K562 (cell line): ENCODE data around the gene HSD11B2.

Experiments used
- FOXO4 ChIP-seq: fragments of 450-650 bp; formaldehyde crosslinking; IDR thresholded peaks from 2 replicates; pipeline ENCODE4 v1.4.0; 2020; ENCODE audit warnings: mild to moderate bottlenecking, moderate library complexity
- GATAD2A ChIP-seq: fragments of 450-650 bp; IDR thresholded peaks from 2 replicates; pipeline ENCODE4 v1.6.1; 2017
- SOX6 ChIP-seq: fragments of 450-650 bp; IDR thresholded peaks from 2 replicates; pipeline ENCODE4 v1.6.1; 2014; ENCODE audit warnings: mild to moderate bottlenecking
- ZBTB1 ChIP-seq: sonication (generic); formaldehyde crosslinking; IDR thresholded peaks from 2 replicates; pipeline ENCODE4 v1.8.1; 2023; ENCODE audit warnings: missing genetic modification reagents, low read depth, mild to moderate bottlenecking, borderline replicate concordance
- ZNF589 ChIP-seq: fragments of 200-800 bp; sonication (Bioruptor generic); IDR thresholded peaks from 2 replicates; pipeline ENCODE4 v1.6.1; 2016; ENCODE audit warnings: low read depth, missing genetic modification characterization, missing compliant biosample characterization
- TF ChIP-seq, protein P1 (sequence below): sonication (generic); formaldehyde crosslinking; IDR thresholded peaks from 2 replicates; pipeline ENCODE4 v1.8.0; 2022; ENCODE audit warnings: mild to moderate bottlenecking, missing genetic modification reagents, borderline replicate concordance
- TF ChIP-seq, protein P2 (sequence below): sonication (generic); formaldehyde crosslinking; IDR thresholded peaks from 2 replicates; pipeline ENCODE4 v1.8.0; 2022; ENCODE audit warnings: missing genetic modification reagents, mild to moderate bottlenecking, borderline replicate concordance
- TF ChIP-seq, protein P3 (sequence below), 3 experiments: IDR thresholded peaks in 2 of 3; conservative IDR thresholded peaks in 1 of 3; 2 replicates each; pipeline ENCODE4 v1.5.1; 2011 to 2012; ENCODE audit warnings: low read length in 3 of 3, mild to moderate bottlenecking in 3 of 3, control low read depth in 2 of 3, improper control_type of control experiment in 1 of 3, inconsistent platforms in 1 of 3, low read depth in 1 of 3, mixed read lengths in 1 of 3, moderate library complexity in 1 of 3; ENCODE audit not compliant: insufficient read depth in 2 of 3
- TF ChIP-seq, protein P4 (sequence below), 2 experiments: fragments of 450-650 bp; formaldehyde crosslinking in 1 of 2; IDR thresholded peaks; 2 replicates each; pipeline versions ENCODE4 v1.4.0 to v1.6.1; 2014 to 2020; ENCODE audit warnings: mild to moderate bottlenecking in 2 of 2, borderline replicate concordance in 1 of 2, low read depth in 1 of 2

DNA sequence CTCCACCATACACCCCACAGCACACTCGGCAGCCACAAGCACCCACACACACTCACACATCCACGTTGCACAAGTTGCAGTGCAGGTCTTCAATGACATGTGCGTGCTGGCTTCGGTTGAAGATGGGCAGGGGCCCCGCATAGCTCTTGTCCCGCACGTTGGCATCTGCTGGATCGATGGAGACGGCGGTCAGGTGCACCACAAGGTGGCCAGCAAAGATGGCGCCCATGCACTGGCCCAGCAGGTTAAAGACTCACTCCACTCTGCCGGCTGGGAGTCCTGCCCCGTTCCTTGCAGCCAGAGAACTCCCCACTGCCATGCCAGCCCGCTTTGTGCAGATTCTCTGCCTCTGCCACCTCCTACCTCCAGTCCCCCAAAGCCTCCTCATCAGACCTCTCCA is 30.0 kb upstream of the HSD11B2 start:
- TF ChIP-seq, protein P1, sequence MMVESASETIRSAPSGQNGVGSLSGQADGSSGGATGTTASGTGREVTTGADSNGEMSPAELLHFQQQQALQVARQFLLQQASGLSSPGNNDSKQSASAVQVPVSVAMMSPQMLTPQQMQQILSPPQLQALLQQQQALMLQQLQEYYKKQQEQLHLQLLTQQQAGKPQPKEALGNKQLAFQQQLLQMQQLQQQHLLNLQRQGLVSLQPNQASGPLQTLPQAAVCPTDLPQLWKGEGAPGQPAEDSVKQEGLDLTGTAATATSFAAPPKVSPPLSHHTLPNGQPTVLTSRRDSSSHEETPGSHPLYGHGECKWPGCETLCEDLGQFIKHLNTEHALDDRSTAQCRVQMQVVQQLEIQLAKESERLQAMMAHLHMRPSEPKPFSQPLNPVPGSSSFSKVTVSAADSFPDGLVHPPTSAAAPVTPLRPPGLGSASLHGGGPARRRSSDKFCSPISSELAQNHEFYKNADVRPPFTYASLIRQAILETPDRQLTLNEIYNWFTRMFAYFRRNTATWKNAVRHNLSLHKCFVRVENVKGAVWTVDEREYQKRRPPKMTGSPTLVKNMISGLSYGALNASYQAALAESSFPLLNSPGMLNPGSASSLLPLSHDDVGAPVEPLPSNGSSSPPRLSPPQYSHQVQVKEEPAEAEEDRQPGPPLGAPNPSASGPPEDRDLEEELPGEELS = no peak
- TF ChIP-seq GATAD2A = no peak
- TF ChIP-seq, protein P2, sequence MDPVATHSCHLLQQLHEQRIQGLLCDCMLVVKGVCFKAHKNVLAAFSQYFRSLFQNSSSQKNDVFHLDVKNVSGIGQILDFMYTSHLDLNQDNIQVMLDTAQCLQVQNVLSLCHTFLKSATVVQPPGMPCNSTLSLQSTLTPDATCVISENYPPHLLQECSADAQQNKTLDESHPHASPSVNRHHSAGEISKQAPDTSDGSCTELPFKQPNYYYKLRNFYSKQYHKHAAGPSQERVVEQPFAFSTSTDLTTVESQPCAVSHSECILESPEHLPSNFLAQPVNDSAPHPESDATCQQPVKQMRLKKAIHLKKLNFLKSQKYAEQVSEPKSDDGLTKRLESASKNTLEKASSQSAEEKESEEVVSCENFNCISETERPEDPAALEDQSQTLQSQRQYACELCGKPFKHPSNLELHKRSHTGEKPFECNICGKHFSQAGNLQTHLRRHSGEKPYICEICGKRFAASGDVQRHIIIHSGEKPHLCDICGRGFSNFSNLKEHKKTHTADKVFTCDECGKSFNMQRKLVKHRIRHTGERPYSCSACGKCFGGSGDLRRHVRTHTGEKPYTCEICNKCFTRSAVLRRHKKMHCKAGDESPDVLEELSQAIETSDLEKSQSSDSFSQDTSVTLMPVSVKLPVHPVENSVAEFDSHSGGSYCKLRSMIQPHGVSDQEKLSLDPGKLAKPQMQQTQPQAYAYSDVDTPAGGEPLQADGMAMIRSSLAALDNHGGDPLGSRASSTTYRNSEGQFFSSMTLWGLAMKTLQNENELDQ (CRISPR knock-in tag) = no peak
- TF ChIP-seq, protein P3, sequence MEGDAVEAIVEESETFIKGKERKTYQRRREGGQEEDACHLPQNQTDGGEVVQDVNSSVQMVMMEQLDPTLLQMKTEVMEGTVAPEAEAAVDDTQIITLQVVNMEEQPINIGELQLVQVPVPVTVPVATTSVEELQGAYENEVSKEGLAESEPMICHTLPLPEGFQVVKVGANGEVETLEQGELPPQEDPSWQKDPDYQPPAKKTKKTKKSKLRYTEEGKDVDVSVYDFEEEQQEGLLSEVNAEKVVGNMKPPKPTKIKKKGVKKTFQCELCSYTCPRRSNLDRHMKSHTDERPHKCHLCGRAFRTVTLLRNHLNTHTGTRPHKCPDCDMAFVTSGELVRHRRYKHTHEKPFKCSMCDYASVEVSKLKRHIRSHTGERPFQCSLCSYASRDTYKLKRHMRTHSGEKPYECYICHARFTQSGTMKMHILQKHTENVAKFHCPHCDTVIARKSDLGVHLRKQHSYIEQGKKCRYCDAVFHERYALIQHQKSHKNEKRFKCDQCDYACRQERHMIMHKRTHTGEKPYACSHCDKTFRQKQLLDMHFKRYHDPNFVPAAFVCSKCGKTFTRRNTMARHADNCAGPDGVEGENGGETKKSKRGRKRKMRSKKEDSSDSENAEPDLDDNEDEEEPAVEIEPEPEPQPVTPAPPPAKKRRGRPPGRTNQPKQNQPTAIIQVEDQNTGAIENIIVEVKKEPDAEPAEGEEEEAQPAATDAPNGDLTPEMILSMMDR (IDR thresholded peaks at IDR 0.05 in 2 of 3, conservative IDR thresholded peaks at IDR 0.05 in 1 of 3; ENCODE audit: insufficient read depth in 2 of 3, low read depth in 1 of 3, low read length in 3 of 3) = no peak
- TF ChIP-seq FOXO4 (CRISPR knock-in tag) = no peak
- TF ChIP-seq SOX6 = no peak
- TF ChIP-seq ZBTB1 (CRISPR knock-in tag) = no peak
- TF ChIP-seq ZNF589 (CRISPR knock-in tag) = no peak
- TF ChIP-seq, protein P4, sequence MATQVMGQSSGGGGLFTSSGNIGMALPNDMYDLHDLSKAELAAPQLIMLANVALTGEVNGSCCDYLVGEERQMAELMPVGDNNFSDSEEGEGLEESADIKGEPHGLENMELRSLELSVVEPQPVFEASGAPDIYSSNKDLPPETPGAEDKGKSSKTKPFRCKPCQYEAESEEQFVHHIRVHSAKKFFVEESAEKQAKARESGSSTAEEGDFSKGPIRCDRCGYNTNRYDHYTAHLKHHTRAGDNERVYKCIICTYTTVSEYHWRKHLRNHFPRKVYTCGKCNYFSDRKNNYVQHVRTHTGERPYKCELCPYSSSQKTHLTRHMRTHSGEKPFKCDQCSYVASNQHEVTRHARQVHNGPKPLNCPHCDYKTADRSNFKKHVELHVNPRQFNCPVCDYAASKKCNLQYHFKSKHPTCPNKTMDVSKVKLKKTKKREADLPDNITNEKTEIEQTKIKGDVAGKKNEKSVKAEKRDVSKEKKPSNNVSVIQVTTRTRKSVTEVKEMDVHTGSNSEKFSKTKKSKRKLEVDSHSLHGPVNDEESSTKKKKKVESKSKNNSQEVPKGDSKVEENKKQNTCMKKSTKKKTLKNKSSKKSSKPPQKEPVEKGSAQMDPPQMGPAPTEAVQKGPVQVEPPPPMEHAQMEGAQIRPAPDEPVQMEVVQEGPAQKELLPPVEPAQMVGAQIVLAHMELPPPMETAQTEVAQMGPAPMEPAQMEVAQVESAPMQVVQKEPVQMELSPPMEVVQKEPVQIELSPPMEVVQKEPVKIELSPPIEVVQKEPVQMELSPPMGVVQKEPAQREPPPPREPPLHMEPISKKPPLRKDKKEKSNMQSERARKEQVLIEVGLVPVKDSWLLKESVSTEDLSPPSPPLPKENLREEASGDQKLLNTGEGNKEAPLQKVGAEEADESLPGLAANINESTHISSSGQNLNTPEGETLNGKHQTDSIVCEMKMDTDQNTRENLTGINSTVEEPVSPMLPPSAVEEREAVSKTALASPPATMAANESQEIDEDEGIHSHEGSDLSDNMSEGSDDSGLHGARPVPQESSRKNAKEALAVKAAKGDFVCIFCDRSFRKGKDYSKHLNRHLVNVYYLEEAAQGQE (IDR thresholded peaks at IDR 0.05; ENCODE audit: borderline replicate concordance) = no peak
- TF ChIP-seq, protein P4 (CRISPR knock-in tag; IDR thresholded peaks at IDR 0.05; ENCODE audit: low read depth) = no peak
